Measurements from ENCODE around the gene TMEM235. TPM values are rescaled to one million over a fixed set of nuclear protein-coding genes. Genes with fewer than 3 reads are reported as not detected.

TMEM235 gene
- total and polyA plus RNA-seq, 4 donors = not detected

GRCh38 chr17:78265121-78265520 lies 33.7 kb downstream of the TMEM235 start:
- no peak overlapping the region for H3K27ac ChIP-seq (ENCODE audit: low read depth in 1 of 2, low read length in 2 of 2)
- H3K4me1 ChIP-seq (ENCODE audit: control insufficient read depth in 1 of 2, insufficient read depth in 2 of 2, low read length in 2 of 2) = no peaks in the 10 kb centered on the region
- 96% methylated on average over 10 of the region's 10 CpGs for WGBS, 2 donors
- intact Hi-C loops (cut with DNase I) = no loop called here
- no peak overlapping the region for H3K4me3 ChIP-seq (ENCODE audit: low read length in 2 of 2)
- ATAC-seq (ENCODE audit: low FRiP score) (no peak), DNase-seq (peak in 1 of 2 donors; percentile 62)
- H3K36me3 ChIP-seq (ENCODE audit: control insufficient read depth in 1 of 2, insufficient read depth in 2 of 2, low read length in 1 of 2) = no peaks in the 10 kb centered on the region
- no peaks in the 10 kb centered on the region for H3K9me3 ChIP-seq (ENCODE audit: control insufficient read depth, low read length)
- H3K27me3 ChIP-seq (ENCODE audit: control insufficient read depth in 1 of 2, insufficient read depth in 2 of 2, low read length in 1 of 2) = no peaks in the 10 kb centered on the region

GRCh38 chr17:78266231-78266631 lies 34.8 kb downstream of the TMEM235 start:
- intact Hi-C loops (cut with DNase I) = no loop called here
- H3K4me3 ChIP-seq (ENCODE audit: low read length in 2 of 2) = no peak overlapping the region
- 77 to 82% methylated on average over 6 of the region's 6 CpGs for WGBS, 2 donors
- no peaks in the 10 kb centered on the region for H3K9me3 ChIP-seq (ENCODE audit: control insufficient read depth, low read length)
- no peak for ATAC-seq (ENCODE audit: low FRiP score)
- H3K27me3 ChIP-seq (ENCODE audit: control insufficient read depth in 1 of 2, insufficient read depth in 2 of 2, low read length in 1 of 2) = no peaks in the 10 kb centered on the region
- peak in 1 of 2 donors; percentile 71 for DNase-seq
- no peaks in the 10 kb centered on the region for H3K36me3 ChIP-seq (ENCODE audit: control insufficient read depth in 1 of 2, insufficient read depth in 2 of 2, low read length in 1 of 2)
- no peak overlapping the region for H3K27ac ChIP-seq (ENCODE audit: low read depth in 1 of 2, low read length in 2 of 2)
- no peaks in the 10 kb centered on the region for H3K4me1 ChIP-seq (ENCODE audit: control insufficient read depth in 1 of 2, insufficient read depth in 2 of 2, low read length in 2 of 2)

- H3K27ac ChIP-seq (ENCODE audit: low read depth in 1 of 2, low read length in 2 of 2) = no peak overlapping the region
- H3K4me1 ChIP-seq (ENCODE audit: control insufficient read depth in 1 of 2, insufficient read depth in 2 of 2, low read length in 2 of 2) = no peaks in the 10 kb centered on the region
- H3K9me3 ChIP-seq (ENCODE audit: control insufficient read depth, low read length) = no peaks in the 10 kb centered on the region
- H3K27me3 ChIP-seq (ENCODE audit: control insufficient read depth in 1 of 2, insufficient read depth in 2 of 2, low read length in 1 of 2) = no peaks in the 10 kb centered on the region
- H3K4me3 ChIP-seq (ENCODE audit: low read length in 2 of 2) = no peak overlapping the region
- no peaks in the 10 kb centered on the region for H3K36me3 ChIP-seq (ENCODE audit: control insufficient read depth in 1 of 2, insufficient read depth in 2 of 2, low read length in 1 of 2)
- intact Hi-C loops (cut with DNase I) = no loop called here
- ATAC-seq (ENCODE audit: low FRiP score) (no peak), DNase-seq (peak in 1 of 2 donors; percentile 65)
- WGBS, 2 donors = 85 to 87% methylated on average over 9 of the region's 9 CpGs
Measured at GRCh38 chr17:78266771-78267170, 35.3 kb downstream of the TMEM235 start.

GRCh38 chr17:78267253-78268073 lies 36.0 kb downstream of the TMEM235 start:
- no peaks in the 10 kb centered on the region for H3K4me1 ChIP-seq (ENCODE audit: control insufficient read depth in 1 of 2, insufficient read depth in 2 of 2, low read length in 2 of 2)
- no peaks in the 10 kb centered on the region for H3K9me3 ChIP-seq (ENCODE audit: control insufficient read depth, low read length)
- no peak overlapping the region for H3K4me3 ChIP-seq (ENCODE audit: low read length in 2 of 2)
- no peak for ATAC-seq (ENCODE audit: low FRiP score)
- H3K27ac ChIP-seq (ENCODE audit: low read depth in 1 of 2, low read length in 2 of 2) = no peak overlapping the region
- H3K27me3 ChIP-seq (ENCODE audit: control insufficient read depth in 1 of 2, insufficient read depth in 2 of 2, low read length in 1 of 2) = no peaks in the 10 kb centered on the region
- peak in 1 of 2 donors; percentile 42 for DNase-seq
- 83 to 89% methylated on average over 26 of the region's 26 CpGs for WGBS, 2 donors
- no peaks in the 10 kb centered on the region for H3K36me3 ChIP-seq (ENCODE audit: control insufficient read depth in 1 of 2, insufficient read depth in 2 of 2, low read length in 1 of 2)
- intact Hi-C loops (cut with DNase I) = no loop called here

GRCh38 chr17:78268191-78268874 lies 36.9 kb downstream of the TMEM235 start:
- Histone ChIP-seq H3K27me3 (ENCODE audit: control insufficient read depth in 1 of 2, insufficient read depth in 2 of 2, low read length in 1 of 2) (no peaks in the 10 kb centered on the region), H3K9me3 (ENCODE audit: control insufficient read depth, low read length) (no peaks in the 10 kb centered on the region), H3K4me1 (ENCODE audit: control insufficient read depth in 1 of 2, insufficient read depth in 2 of 2, low read length in 2 of 2) (no peaks in the 10 kb centered on the region), H3K4me3 (ENCODE audit: low read length in 2 of 2) (no peak overlapping the region), H3K27ac (ENCODE audit: low read depth in 1 of 2, low read length in 2 of 2) (no peak overlapping the region), H3K36me3 (ENCODE audit: control insufficient read depth in 1 of 2, insufficient read depth in 2 of 2, low read length in 1 of 2) (no peaks in the 10 kb centered on the region)
- WGBS, 2 donors = 61 to 66% methylated on average over 24 of the region's 24 CpGs
- DNase-seq (peak in 1 of 2 donors; percentile 61), ATAC-seq (ENCODE audit: low FRiP score) (no peak)
- intact Hi-C loops (cut with DNase I) = no loop called here

- Histone ChIP-seq H3K27ac (ENCODE audit: low read depth in 1 of 2, low read length in 2 of 2) (no peak overlapping the region), H3K36me3 (ENCODE audit: control insufficient read depth in 1 of 2, insufficient read depth in 2 of 2, low read length in 1 of 2) (no peaks in the 10 kb centered on the region), H3K4me3 (ENCODE audit: low read length in 2 of 2) (no peak overlapping the region), H3K9me3 (ENCODE audit: control insufficient read depth, low read length) (no peaks in the 10 kb centered on the region), H3K4me1 (ENCODE audit: control insufficient read depth in 1 of 2, insufficient read depth in 2 of 2, low read length in 2 of 2) (no peaks in the 10 kb centered on the region), H3K27me3 (ENCODE audit: control insufficient read depth in 1 of 2, insufficient read depth in 2 of 2, low read length in 1 of 2) (no peaks in the 10 kb centered on the region)
- DNase-seq (peak in 1 of 2 donors; percentile 73), ATAC-seq (ENCODE audit: low FRiP score) (no peak)
- WGBS, 2 donors = 54 to 57% methylated on average over 28 to 34 of the region's 34 CpGs
- intact Hi-C loops (cut with DNase I) = no loop called here
Measured at GRCh38 chr17:78268951-78269905, 37.8 kb downstream of the TMEM235 start.

GRCh38 chr17:78269955-78270381 lies 38.5 kb downstream of the TMEM235 start:
- intact Hi-C loops (cut with DNase I) = no loop called here
- no peak overlapping the region for H3K4me3 ChIP-seq (ENCODE audit: low read length in 2 of 2)
- H3K27me3 ChIP-seq (ENCODE audit: control insufficient read depth in 1 of 2, insufficient read depth in 2 of 2, low read length in 1 of 2) = no peaks in the 10 kb centered on the region
- ATAC-seq (ENCODE audit: low FRiP score) (no peak), DNase-seq (peak in 1 of 2 donors; percentile 73)
- no peaks in the 10 kb centered on the region for H3K9me3 ChIP-seq (ENCODE audit: control insufficient read depth, low read length)
- H3K4me1 ChIP-seq (ENCODE audit: control insufficient read depth in 1 of 2, insufficient read depth in 2 of 2, low read length in 2 of 2) = no peaks in the 10 kb centered on the region
- no peaks in the 10 kb centered on the region for H3K36me3 ChIP-seq (ENCODE audit: control insufficient read depth in 1 of 2, insufficient read depth in 2 of 2, low read length in 1 of 2)
- WGBS, 2 donors = 89 to 91% methylated on average over 8 of the region's 8 CpGs
- no peak overlapping the region for H3K27ac ChIP-seq (ENCODE audit: low read depth in 1 of 2, low read length in 2 of 2)

GRCh38 chr17:78271419-78272170 lies 40.2 kb downstream of the TMEM235 start:
- intact Hi-C loops (cut with DNase I) = no loop called here

More at GRCh38 chr17:78271419-78272170, 40.2 kb downstream of the TMEM235 start:
- H3K4me3 ChIP-seq (ENCODE audit: low read length in 2 of 2) = no peak overlapping the region
- no peaks in the 10 kb centered on the region for H3K36me3 ChIP-seq (ENCODE audit: control insufficient read depth in 1 of 2, insufficient read depth in 2 of 2, low read length in 1 of 2)
- H3K27ac ChIP-seq (ENCODE audit: low read depth in 1 of 2, low read length in 2 of 2) = no peak overlapping the region
- H3K4me1 ChIP-seq (ENCODE audit: control insufficient read depth in 1 of 2, insufficient read depth in 2 of 2, low read length in 2 of 2) = no peaks in the 10 kb centered on the region
- 79 to 83% methylated on average over 12 of the region's 12 CpGs for WGBS, 2 donors
- ATAC-seq (ENCODE audit: low FRiP score) = no peak
- DNase-seq = peak in 1 of 2 donors; percentile 45
- H3K9me3 ChIP-seq (ENCODE audit: control insufficient read depth, low read length) = no peaks in the 10 kb centered on the region
- no peaks in the 10 kb centered on the region for H3K27me3 ChIP-seq (ENCODE audit: control insufficient read depth in 1 of 2, insufficient read depth in 2 of 2, low read length in 1 of 2)
